ENCODE data around the gene MDM4.
A peak's percentile ranks its signal among the peaks of the same experiment; 100 is the strongest.

The MDM4 gene

GRCh38 chr1:204571631-204572030 is 55.4 kb downstream of the MDM4 start:
- H3K4me3 ChIP-seq (ENCODE audit: low read length), result no peak overlapping the region
- DNase-seq (ENCODE audit: low read depth, low spot score), result no peak

DNA sequence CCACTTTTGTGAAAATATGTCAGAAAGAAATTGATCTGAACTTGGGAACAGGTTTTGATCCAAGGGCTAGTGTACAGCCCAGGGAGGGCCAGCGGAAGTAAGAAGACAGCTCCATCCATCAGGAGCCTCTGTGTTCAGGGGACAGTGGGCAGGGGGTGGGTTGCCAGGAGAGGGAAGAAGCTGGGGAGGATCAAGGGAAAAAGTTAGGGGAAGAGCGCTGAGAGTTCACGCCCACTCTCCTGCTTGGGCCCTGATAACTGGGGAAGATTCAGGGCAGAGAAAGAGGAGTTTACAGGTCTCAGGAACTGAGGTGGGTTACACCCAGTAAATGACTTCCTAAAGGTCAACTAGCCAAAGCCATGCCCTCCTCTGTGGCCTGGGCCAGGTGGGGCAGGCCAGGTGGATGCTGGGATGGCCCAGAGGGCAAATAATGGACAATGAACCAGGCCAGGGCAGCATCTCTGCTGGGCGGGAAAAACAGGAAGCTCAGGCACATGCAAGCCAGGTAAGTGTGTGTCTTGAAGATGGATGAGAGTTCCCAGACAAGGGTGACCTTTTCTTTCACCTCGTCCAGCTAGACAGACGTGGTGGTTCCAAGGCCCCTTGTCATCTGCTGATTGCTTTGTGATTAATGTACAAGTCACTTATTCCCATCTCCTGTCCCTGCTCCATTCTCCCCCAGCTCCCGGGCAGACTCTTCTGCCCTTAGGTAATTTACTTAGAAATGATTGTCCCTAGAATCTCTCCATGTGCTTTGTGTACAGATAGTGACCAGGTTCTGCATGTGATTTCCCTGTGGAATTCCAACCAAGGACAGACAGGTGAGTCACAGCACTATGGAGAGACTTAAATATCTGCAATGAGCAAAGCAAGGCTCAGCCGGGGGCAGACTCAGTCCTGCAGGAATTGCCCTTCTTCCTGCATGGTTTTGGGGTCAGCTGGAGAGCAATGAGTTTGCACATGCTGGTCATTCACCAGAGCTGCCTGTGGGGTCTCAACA is 57.0 kb downstream of the MDM4 start:
- H3K4me3 ChIP-seq (ENCODE audit: low read length), result no peak overlapping the region
- no peak for DNase-seq (ENCODE audit: low read depth, low spot score)

DNA sequence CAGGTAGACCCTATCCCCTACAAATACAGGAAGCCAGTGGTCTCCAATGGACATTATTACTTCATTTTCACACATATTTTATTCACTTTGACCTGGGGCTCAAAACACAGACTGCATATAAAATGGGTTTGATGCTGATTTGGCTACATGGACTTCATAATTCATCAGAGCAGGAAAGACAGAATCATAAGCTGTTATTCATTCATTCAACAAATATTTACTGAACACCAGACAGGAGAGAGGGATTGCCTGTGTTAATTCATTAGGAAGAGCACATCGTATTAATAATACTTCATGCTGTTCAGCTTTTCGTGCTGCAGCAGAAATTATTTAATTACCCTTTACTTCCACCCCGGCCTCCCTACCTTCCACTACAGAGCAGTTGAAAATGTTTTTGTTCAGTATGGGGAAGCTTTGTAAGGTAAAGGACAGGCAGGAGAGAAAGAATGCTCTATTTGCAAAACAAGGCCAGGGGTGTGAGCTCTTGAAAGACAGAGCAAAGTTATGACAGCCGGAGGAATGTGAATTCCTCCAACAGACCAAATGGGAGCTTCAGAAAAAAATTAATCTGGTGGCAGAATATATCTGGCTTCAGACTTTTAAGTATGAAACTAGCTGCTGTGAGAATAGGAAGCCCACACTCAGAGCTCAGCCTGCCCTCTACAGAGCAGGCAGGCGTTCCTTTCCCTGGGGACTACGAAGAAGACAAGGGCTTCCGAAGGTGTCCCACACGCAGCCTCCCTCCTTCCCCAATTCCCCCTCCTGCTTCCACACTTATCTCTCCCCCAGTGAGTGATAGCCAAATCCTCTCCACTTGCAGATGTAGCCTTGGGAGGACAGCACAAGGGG is 58.0 kb downstream of the MDM4 start:
- no peak overlapping the region for H3K4me3 ChIP-seq (ENCODE audit: low read length)
- no peak for DNase-seq (ENCODE audit: low read depth, low spot score)

DNA sequence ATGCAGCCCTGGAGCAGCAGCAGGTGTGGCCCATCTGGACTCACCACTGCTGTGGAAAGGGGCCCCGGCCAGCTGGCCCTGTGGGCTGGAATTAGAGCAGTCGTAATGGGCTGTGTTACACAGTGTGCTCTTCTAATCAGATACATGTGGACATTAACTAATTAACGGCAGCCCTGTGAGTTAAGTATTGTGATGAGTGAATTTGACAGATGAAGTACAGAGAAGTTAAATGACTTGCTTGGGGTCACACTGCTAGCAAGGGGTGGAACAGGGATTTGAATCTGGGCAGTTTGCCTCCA is 58.6 kb downstream of the MDM4 start:
- no peak overlapping the region for H3K4me3 ChIP-seq (ENCODE audit: low read length)
- DNase-seq (ENCODE audit: low read depth, low spot score), result no peak

DNA sequence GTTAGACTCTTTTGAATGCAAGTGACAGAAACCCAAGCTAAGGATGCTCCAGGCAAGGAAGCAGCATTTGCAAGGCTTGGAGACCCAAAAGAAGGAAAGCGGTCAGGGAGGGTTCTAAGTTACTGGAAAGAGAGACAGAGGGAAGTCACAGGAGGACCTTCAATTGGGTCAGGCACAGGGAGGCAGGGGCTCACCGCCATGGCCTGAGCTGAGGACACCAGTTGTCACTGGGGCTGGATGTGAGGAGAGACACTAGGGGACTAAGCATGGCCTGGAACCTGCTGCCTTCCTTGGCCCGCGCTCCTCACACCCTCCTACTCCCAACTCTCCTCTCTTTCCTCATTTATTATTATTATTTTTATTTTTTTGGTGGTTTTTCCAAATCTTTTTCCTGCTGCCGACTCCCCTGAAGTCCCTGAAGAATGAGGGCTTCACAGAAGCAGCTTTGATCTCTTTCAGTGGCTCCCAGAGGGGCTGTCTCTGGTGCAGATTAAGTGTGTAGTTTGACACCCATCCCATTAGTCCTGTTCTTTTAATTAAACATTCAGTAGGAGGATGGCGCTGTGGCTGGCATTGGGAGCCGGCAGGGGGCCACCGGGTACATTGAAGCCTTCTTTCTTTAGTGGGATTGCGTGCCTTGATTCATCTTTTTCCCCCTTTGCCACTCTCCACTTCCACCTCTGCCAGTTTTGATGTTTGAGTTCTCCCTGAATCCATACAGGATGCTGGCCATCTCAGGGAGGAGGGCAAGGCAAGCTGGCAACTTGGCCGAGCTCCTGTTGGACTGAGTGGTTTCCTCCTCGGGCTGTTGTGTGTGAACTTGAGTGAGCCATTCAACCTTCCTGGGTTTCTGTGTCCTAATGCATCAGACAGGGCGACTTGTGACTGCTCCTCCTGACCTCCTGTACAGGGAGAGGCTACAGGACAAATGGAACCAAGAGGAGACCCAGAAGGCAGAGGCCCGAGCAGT is 59.3 kb downstream of the MDM4 start:
- H3K4me3 ChIP-seq (ENCODE audit: low read length), result no peak overlapping the region
- DNase-seq (ENCODE audit: low read depth, low spot score), result no peak

DNA sequence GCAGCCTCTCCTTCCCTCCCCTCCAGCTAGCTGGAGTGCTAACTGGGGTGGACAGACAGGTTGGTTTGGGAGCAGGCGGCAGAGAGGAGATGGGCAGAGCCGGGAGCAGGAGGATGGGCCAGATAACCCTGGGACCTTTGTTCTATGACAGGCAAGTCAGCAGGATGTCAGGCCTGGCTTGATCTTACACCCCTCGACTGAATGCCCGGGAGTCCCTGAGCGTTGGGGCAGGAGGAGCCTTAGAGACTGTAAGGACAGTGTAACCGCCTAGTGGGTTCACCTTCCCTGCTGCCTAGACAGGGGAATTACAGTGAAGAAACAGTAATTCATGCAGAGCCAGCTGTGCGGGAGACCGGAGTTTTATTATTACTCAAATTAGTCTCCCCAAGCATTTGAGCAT is 60.2 kb downstream of the MDM4 start:
- DNase-seq (ENCODE audit: low read depth, low spot score), result no peak
- no peak overlapping the region for H3K4me3 ChIP-seq (ENCODE audit: low read length)

DNA sequence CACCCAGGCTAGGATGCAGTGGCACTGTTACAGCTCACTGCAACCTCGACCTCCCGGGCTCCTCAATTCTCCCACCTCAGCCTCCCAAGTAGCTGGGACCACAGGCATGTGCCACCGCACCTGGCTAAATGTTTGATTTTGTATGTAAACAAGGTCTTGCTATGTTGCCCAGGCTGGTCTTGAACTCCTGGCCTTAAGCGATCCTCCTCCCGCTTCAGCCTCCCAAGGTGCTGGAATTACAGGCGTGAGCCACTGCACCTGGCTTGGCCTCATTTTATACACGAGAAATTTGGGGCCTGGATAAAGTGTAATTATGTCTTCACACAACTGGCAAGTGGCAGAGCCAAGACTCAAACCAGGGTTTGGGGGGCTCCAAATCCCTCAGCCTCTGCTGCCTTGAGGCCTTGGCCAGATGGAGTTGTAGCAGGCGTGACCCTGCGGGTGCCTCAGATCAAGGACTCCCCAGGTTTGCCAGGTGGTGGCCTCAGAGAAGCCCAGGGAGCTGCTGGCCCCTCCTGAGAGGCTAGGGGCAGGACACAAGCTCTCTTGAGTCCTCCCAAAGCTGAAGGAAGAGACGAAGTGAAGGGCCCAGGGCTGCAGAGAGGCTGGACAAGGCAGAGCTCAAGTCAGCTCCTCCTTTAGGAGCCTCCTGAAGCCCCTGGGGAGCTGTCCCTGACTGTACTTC is 61.7 kb downstream of the MDM4 start:
- DNase-seq (ENCODE audit: low read depth, low spot score), result no peak
- H3K4me3 ChIP-seq (ENCODE audit: low read length), result no peak overlapping the region

DNA sequence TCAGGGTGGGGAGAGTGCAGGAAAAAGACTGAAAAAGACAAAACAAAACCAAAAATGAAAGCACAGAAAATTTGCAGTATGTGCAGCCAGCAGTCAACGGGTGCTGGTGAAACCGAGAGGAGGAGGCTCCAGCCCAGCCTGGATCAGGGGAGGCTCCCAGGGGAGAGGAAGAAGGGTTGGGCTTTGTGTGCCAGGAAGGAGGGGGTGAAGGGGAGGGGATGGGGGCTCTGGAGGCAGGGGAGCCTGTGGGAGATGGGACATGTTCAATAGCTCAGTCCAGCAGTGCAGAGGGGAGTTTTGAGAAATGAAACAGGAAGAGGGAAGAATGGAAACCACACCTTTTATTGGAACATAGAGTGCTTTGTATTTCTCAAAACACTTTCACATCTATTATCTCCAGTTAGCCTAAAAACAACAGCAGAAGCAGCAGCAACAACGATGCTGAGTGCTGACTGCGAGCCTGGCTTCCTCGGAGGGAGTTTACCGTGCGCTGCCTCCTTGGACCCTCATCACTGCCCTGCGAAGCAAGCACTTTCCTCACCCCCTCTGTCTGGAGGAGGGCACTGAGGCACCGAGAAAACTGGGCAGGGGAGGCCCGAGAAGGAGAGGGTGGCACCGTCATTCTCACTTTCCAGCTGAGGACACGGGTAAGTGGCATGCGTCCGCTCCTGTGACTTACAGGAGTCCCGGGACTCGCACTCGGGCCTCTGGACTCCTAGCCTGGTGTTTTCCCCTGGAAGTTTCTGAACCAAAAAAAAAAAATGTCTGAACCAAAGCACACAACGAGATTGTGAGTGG is 62.9 kb downstream of the MDM4 start:
- DNase-seq (ENCODE audit: low read depth, low spot score), result no peak
- no peak overlapping the region for H3K4me3 ChIP-seq (ENCODE audit: low read length)

DNA sequence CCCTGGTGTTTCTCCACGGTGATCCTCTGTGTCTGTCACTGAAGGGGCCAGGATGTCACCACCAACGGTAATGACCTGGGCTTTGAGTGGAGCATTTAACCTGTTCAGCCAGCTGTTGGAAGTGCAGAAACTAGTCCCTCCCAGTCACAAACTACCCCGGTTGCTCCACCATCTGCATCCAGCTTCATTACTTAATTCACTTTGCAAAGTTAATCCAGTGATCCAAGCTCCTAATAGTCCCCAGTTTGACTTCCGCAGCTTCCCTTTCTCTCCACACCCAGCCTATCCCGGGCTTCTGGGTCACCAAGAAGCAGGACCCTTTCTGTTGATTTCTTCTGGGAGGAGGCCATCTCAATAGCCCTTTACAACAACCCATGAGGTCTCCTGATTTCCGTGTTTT is 63.5 kb downstream of the MDM4 start:
- no peak overlapping the region for H3K4me3 ChIP-seq (ENCODE audit: low read length)
- DNase-seq (ENCODE audit: low read depth, low spot score), result no peak

DNA sequence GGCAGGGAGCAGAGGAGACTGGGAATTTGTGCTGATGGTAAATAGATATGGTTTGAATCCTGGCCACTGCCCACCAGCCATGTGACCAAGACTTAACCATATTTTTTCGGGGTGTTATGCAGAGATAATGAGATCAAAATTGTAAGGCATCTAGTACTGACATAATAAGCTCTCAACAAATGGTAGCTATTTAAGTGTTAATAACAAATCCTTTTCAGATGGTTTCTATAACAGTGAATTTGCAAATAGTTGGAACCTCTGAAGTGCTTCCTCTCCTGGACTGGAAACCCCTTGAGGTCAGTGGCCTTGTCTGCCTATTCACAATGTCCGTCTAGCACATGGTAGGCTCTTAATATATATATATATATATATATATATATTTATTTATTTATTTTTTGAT is 64.7 kb downstream of the MDM4 start:
- no peak overlapping the region for H3K4me3 ChIP-seq (ENCODE audit: low read length)
- DNase-seq (ENCODE audit: low read depth, low spot score), result no peak

GRCh38 chr1:204581759-204582158 is 65.6 kb downstream of the MDM4 start:
- no peak overlapping the region for H3K4me3 ChIP-seq (ENCODE audit: low read length)
- DNase-seq (ENCODE audit: low read depth, low spot score), result no peak

DNA sequence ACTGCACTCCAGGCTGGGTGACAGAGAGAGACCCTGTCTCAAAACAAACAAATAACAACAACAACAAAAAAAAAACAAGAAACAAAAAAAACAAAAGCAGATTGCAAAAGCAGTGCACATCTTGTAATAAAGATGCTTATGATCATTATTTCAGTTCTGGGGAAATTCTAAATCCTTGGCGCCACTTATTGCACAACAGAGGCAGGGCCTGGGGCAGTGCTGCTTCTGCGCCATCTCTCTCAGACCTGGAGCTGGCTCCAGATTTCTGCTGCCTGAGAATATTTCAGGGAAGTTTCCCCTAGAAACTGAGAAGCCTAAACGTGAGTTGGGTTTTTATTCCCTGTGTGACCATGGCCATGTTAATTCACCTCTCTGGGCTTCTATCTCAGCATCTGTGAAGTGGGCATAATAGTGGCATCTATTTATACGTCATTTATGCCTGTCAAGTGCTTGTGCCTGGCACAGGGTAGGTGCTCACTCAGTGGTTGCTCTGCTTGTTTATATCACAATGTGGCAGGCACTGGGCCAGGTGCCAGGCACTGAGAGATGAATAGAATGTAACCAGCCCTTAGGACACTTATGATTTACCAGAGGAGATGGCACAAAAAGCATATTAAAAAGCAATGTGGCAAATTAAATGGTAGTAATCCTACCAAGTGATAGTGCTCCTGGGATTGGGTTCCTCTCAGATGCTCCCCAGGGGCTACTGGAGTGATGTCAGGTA is 67.9 kb downstream of the MDM4 start:
- no peak for DNase-seq (ENCODE audit: low read depth, low spot score)
- H3K4me3 ChIP-seq (ENCODE audit: low read length), result no peak overlapping the region

DNA sequence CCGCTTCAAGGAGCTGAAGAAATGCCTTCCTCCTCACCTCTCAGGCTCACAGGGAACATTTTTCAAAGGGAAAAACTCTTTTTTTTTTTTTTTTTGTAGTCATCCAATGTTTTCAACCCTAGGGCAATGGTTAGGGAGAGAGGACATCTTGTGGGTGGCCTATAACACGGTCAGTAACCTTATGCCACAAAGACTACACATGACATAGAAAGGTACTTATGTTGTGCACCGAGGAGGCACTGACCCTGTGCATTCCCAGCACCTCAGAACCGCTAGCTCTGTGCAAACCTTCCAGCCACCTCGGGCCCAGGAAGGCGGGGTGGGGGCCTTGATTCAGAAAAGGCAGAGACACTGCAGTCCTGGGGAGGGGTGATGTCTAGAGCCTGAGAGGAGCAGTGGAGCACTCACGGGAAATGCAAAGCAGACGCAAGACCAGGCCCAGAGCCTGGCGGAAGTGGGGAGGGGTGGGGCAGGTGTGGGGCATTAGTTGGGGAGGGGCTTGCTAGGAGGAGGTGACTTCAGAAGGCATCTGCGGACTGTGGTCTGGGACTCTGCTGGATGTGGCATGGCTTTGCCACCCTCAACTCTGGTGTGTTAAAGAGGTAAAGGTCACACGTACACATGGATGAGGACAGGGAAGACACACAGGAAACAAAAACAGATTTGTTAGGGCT is 68.6 kb downstream of the MDM4 start:
- DNase-seq (ENCODE audit: low read depth, low spot score), result peak; percentile 86
- no peak overlapping the region; the same call in 1 of the 2 replicates for H3K4me3 ChIP-seq (ENCODE audit: low read length)

DNA sequence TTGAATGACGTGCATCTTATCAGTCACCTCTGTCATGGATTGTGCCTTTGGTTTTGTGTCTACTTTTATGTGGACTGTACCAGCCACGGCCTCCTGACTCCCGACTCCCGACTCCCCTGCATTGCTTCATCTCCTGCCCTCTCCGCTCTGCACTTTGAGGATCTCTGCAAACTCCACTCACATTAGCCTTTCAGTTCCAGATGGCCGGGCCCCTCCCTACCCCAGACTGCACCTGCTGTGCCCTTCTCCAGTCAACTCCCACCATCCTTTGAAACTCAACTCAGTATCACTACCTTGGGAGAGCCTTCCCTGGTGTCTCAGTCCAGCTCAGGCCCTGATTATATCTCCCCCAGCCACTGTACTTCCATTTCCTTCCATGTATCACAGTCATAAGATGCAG is 71.4 kb downstream of the MDM4 start:
- no peak overlapping the region for H3K4me3 ChIP-seq (ENCODE audit: low read length)
- no peak for DNase-seq (ENCODE audit: low read depth, low spot score)

- DNase-seq (ENCODE audit: low read depth, low spot score), result no peak
- H3K4me3 ChIP-seq (ENCODE audit: low read length), result no peak overlapping the region
These were observed 72.6 kb downstream of the MDM4 start for GRCh38 chr1:204588826-204589225.

GRCh38 chr1:204589409-204590038 is 73.3 kb downstream of the MDM4 start:
- no peak overlapping the region for H3K4me3 ChIP-seq (ENCODE audit: low read length)
- no peak for DNase-seq (ENCODE audit: low read depth, low spot score)

Measured in Jurkat, Clone E6-1 (cell line).